Right renal cortex interstitium (tissue), 3 donors: ENCODE measurements around the gene SRPK3. TPM values are rescaled to one million over a fixed set of nuclear protein-coding genes. Genes with fewer than 3 reads are reported as not detected.

Experiments used
- DNase-seq, 3 donors: peaks; one replicate each; pipeline ENCODE4 v3.0.0-alpha.2; 2013; ENCODE audit warnings: low read depth in 3 of 3, low spot score in 2 of 3
- polyA plus RNA-seq, 3 donors: library from polyadenylated mRNA; unstranded; fragments of 120-200 nt; gene quantifications; one replicate each; pipeline ENCODE4 v1.2.1, GENCODE V29; 2013; ENCODE audit not compliant: insufficient read length in 3 of 3

Gene SRPK3
- polyA plus RNA-seq, 3 donors = 0.55 to 0.78 (median 0.72) TPM

GRCh38 chrX:153781428-153782047 is 697 bp downstream of the SRPK3 start:
- DNase-seq = no peak

- no peak for DNase-seq
Observed at GRCh38 chrX:153782313-153782712, 1.5 kb downstream of the SRPK3 start.

GRCh38 chrX:153782871-153783270 is 2.0 kb downstream of the SRPK3 start:
- no peak for DNase-seq

- no peak for DNase-seq
Observed at GRCh38 chrX:153783378-153784013, 2.7 kb downstream of the SRPK3 start.

DNA sequence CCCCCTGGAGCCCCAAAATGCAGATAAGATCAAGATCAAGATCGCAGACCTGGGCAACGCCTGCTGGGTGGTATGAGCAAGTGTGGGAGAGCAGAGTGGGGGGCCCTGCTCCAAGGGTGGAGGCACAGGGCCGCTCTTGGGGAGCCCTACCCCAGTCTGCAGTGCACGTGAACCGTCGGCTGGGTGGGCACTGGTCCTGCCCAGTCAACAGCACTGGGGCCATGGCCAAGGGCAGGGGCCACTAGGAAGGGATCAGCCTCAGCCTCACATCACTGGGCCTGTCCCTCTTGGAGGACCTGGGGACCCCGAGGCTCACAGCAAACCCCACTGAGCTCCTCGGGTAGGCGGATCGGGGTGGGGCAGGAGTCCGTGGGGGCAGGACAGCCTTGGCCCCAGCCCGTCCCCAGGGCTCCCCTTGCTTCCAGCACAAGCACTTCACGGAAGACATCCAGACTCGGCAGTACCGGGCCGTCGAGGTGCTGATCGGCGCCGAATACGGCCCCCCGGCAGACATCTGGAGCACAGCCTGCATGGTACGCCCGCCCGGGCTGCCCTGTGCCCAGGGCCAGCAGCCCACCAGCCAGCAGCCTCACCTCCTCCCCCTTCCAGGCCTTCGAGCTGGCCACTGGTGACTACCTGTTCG is 3.6 kb downstream of the SRPK3 start:
- DNase-seq = no peak

DNA sequence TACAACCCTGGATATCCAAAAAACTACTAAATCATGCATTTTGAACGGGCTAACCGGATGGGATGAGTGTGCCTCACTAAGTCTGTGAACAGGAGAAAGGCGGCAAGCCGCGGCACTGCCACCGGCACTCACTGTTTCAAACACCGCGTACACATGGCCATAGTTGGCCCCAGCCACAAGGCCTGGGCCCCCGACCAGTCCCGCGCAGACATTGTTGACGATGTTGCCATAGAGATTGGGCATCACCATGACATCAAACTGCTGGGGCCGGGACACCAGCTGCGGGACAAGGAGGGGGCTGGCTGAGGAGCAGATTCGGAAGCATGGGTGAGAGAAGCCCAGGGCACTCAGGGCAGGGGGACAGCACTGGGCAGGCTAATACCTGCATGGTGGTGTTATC is 5.8 kb downstream of the SRPK3 start:
- DNase-seq = no peak

GRCh38 chrX:153789654-153790053 is 8.8 kb downstream of the SRPK3 start:
- DNase-seq = no peak

DNA sequence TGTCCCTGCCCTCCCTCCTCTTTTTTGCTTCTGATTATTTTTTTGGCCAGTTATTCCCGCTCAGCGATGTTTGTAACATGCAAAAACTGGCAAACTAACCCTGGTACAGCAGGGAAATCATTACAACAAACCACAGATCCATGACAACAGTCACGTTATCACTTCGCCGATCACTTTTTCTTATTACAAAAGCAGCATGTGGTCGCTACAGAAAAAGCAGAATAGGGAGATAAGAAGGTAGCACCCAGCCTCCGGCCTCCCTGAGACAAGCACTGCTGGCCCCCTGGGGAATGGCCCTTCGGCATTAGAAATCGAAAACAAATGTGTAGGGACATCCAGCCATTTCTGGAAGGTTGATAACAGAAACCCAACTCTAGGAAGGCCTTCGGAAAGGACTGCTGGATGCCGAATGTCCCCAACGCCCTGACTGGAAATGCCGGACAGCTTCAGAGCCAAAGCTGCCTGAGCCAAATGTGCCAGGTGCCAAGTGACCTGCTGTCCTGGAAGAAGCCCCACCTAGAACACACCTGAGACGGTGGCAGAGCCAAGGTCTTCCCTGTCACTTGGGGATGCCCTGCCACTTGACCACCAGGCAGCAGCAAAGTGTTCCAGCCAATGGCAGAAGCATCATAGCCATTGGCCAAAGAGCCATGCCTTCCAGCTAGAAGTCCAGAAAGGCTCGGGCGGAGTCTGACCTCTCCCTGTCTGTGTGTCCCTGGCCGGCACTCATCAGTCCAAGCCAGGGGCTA is 10.4 kb downstream of the SRPK3 start:
- DNase-seq = no peak

GRCh38 chrX:153792368-153792767 is 11.5 kb downstream of the SRPK3 start:
- no peak for DNase-seq

GRCh38 chrX:153793291-153793690 is 12.4 kb downstream of the SRPK3 start:
- no peak for DNase-seq

- DNase-seq = peak; percentile 74 to 81 (median 80)
Observed at GRCh38 chrX:153794018-153794896, 13.4 kb downstream of the SRPK3 start, which contains the start of the genes IDH3G and SSR4. IDH3G (minus strand) TSS chrX:153794375; CDS start chrX:153794326, 49 bp downstream. SSR4 (plus strand) TSS chrX:153794668; CDS start chrX:153794688, 20 bp downstream.

DNA sequence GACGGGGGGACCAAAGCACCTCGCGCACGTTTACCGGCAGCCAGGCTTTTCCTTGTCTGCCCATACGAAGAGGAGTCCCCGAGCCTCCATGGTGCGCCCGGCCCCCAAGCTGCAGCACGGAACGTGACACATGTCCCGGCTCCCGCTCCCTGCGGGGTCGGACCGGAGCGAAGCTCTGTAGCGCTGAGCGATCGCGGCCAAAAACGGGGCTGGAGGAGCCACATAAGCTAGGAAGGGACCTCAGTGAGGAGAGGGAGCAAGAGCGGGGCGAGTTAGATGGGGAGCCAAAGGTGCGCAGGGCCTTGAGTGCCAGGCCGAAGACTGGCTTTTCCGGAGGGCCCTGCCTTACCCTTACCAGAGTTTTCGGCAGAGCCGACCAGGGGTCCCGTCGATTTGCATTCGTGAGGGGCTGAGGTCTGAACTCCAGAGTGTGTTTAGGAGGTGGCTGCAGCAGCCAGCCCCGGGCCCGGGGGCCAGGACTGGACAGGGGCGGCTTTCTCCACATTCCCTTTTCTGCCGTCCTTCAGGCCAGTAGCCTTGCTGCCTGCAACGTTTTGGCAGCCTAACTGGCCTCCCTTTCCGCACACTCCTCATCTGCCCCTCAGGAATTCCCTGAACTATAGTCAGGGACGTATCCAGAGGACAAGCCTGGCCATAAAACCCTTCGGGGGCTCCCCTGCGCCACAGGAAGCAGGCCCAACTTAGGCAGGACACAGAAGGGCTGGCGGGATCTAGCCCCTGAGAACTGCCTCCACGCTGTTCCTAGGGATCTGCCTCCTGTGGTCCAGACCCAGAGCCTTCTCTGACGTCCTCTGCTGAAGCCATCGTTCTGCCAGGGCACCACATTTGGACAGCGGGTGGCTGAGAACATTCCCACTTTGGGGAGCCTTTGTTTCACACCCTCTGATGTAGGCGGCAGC is 14.3 kb downstream of the SRPK3 start:
- DNase-seq = no peak

DNA sequence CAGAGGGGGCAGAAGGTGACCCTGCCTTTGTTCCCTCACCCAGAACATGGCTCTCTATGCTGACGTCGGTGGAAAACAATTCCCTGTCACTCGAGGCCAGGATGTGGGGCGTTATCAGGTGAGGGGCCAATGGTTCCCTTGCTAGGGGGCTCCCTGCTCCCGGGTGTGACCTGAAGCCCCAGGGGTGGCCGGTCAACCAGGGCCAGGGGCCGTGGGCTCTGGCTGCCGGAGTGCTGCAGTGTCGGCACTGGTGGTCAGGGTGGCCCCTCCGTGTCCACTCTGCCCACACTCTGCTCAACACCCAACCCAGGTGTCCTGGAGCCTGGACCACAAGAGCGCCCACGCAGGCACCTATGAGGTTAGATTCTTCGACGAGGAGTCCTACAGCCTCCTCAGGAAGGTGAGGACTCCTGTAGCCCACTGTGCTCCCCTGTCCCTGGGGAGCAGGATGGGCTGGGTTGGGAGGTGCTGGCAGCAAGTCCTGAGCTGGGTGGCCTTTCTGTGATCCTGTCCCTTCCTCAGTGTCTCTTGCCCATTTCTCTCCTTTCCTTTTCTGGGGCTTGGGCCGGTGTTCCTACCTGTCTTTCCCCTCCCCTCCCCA is 16.7 kb downstream of the SRPK3 start:
- no peak for DNase-seq

DNA sequence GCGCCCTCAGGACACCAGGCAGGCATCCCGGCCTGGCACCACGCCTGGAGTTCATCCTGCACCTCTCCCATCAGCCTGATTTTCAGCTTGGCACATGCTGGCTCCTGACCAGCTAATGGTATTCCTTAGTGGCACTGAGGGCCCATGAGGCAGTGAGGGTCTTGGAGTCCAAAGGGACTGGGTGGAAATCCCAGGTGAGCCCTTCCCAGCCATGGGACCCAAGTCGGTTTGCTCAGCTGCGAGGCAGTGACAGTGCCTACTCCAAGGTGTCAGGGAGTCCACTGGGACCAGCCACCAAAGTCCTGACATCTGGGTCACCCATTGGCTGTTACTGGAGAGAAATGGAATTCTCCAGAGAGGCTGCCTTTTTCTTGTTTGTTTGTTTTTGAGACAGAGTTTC is 18.5 kb downstream of the SRPK3 start:
- DNase-seq = no peak

- DNase-seq = no peak
Observed at GRCh38 chrX:153800177-153800722, 19.4 kb downstream of the SRPK3 start.

DNA sequence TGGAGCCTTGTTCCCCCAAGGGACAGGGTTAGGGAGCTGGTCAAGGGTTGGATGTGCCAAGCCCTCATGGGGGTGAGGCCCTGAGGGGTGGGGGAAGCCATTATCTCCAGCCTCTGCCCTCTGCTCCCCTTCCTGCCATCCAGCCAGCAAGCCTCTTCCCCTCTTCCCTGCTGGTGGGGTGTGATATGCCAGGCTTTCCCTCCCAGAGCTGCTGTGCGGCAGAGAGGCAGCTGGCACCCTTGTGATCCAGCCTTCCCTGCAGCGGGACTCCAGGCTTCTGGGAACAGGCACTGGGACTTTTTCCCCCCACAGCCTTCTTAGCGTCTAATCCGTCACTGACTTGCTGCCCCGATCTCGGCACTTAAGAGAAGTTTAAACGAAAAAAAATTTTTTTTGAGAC is 19.9 kb downstream of the SRPK3 start:
- DNase-seq = no peak

DNA sequence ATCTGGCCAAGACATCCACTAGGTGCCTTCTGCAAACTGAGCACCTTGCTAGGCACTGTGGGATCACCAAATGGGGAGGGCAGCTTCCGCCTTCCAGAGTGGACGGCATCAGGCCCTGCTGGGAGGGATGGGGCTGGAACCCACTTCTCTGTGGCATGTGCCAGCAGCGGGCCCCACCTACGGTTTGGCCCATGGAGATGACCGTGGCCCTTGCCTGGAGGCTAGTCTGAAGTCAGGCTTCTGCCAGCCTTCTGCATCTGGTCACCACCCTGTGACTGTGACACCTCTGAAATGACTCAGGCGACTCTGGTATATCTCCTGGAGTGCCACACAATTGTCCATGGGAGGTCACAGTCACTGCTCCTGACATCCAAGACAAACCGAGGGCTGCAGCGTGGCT is 20.8 kb downstream of the SRPK3 start:
- DNase-seq = no peak

DNA sequence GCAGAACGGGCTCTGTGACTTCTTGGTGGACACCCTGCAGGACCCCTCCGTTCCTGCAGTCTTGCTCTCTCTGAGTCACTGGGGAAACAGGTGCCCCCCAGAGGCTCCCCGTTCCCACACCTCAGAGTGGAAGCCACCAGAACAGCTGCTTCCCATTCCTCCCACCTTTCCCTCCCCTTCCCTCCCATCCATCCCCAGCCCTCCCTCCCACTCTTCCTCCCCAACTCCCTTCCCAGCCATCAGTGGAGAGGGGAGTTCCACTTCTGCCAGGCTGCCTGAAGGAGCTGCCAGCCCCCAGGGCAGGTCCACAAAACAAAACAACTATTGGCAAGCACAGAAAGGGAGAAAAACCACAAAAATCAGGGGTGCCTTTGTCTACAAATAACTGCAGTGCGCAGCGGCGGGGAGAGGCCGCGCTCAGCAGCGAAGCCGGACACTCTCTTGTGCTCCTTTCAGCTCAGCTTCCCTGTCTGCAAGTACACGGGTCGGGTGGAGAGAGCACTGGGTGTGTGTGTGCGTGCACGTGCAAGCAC is 21.7 kb downstream of the SRPK3 start:
- no peak for DNase-seq
